Neural progenitor cell (in vitro differentiated cells): ENCODE data around the gene LIPC. TPM values are rescaled to one million over a fixed set of nuclear protein-coding genes. Genes with fewer than 3 reads are reported as not detected.

ENCODE experiments used
- DNase-seq: peaks from one replicate; pipeline ENCODE4 v3.0.0-alpha.2; 2016; ENCODE audit warnings: low spot score
- H2AFZ ChIP-seq: fragments of 200-600 bp; sonication (generic); replicated peaks from 2 replicates; pipeline ENCODE4 v1.6.1; 2016; ENCODE audit warnings: antibody characterized with exemption
- H3F3A ChIP-seq: fragments of 200-600 bp; sonication (generic); 2 replicates; pipeline ENCODE4 v1.6.1; 2016; ENCODE audit warnings: antibody characterized with exemption, low read depth
- H3K27ac ChIP-seq: fragments of 200-600 bp; sonication (generic); 2 replicates; pipeline ENCODE4 v1.5.1; 2016; ENCODE audit warnings: mild to moderate bottlenecking
- H3K27me3 ChIP-seq: fragments of 200-600 bp; sonication (generic); 2 replicates; pipeline ENCODE4 v1.6.1; 2016; ENCODE audit warnings: mild to moderate bottlenecking, moderate library complexity
- H3K36me3 ChIP-seq: fragments of 200-600 bp; sonication (generic); 2 replicates; pipeline ENCODE4 v1.5.1; 2016
- H3K4me1 ChIP-seq: fragments of 200-600 bp; sonication (generic); 2 replicates; pipeline ENCODE4 v1.6.1; 2016; ENCODE audit warnings: mixed run types
- H3K4me2 ChIP-seq: fragments of 200-600 bp; sonication (generic); 2 replicates; pipeline ENCODE4 v1.6.1; 2016
- H3K4me3 ChIP-seq: fragments of 200-600 bp; sonication (generic); 2 replicates; pipeline ENCODE4 v1.5.1; 2016
- H3K79me2 ChIP-seq: fragments of 200-600 bp; sonication (generic); 2 replicates; pipeline ENCODE4 v1.6.1; 2016; ENCODE audit warnings: low read depth
- H3K9ac ChIP-seq: fragments of 200-600 bp; sonication (generic); 2 replicates; pipeline ENCODE4 v1.6.1; 2016
- H3K9me3 ChIP-seq: fragments of 200-600 bp; sonication (generic); 2 replicates; pipeline ENCODE4 v1.5.1; 2016; ENCODE audit warnings: low read depth
- H4K20me1 ChIP-seq: fragments of 200-600 bp; sonication (generic); 2 replicates; pipeline ENCODE4 v1.6.1; 2016; ENCODE audit warnings: low read depth
- H3K27ac Mint-ChIP-seq: 3 replicates; pipeline ENCODE4 v1.8.0; 2021; ENCODE audit warnings: mixed read lengths
- H3K27me3 Mint-ChIP-seq: 2 replicates; pipeline ENCODE4 v1.8.0; 2022; ENCODE audit warnings: low read depth, mild to moderate bottlenecking, inconsistent platforms, moderate library complexity, mixed read lengths; ENCODE audit not compliant: insufficient read depth
- H3K36me3 Mint-ChIP-seq: 3 replicates; pipeline ENCODE4 v1.8.0; 2021; ENCODE audit warnings: mixed read lengths
- H3K4me1 Mint-ChIP-seq: 3 replicates; pipeline ENCODE4 v1.8.0; 2021; ENCODE audit warnings: mixed read lengths
- H3K4me3 Mint-ChIP-seq: 3 replicates; pipeline ENCODE4 v1.8.0; 2021; ENCODE audit warnings: mild to moderate bottlenecking, moderate library complexity, mixed read lengths
- H3K9me3 Mint-ChIP-seq: 3 replicates; pipeline ENCODE4 v1.8.0; 2020; ENCODE audit warnings: mixed read lengths
- EZH2 ChIP-seq: fragments of 200-600 bp; sonication (generic); IDR thresholded peaks from 2 replicates; pipeline ENCODE4 v1.6.1; 2017; ENCODE audit warnings: antibody characterized with exemption, mild to moderate bottlenecking, moderate library complexity
- EZH2phosphoT487 ChIP-seq: fragments of 200-600 bp; sonication (generic); IDR thresholded peaks from 2 replicates; pipeline ENCODE4 v1.6.1; 2017; ENCODE audit warnings: antibody characterized with exemption
- total RNA-seq: library from RNA; depleted of rRNA; stranded (reverse); fragments of >200 nt; gene quantifications from 2 replicates; pipeline ENCODE4 v1.2.3, GENCODE V29; 2015; ENCODE audit warnings: low replicate concordance
- TF ChIP-seq, protein P1 (sequence below): fragments of 200-600 bp; sonication (generic); IDR thresholded peaks from 2 replicates; pipeline ENCODE4 v1.5.1; 2017; ENCODE audit warnings: antibody characterized with exemption, mild to moderate bottlenecking

Gene LIPC
- total RNA-seq, 1 donor from 2014 or later, result not detected

DNA sequence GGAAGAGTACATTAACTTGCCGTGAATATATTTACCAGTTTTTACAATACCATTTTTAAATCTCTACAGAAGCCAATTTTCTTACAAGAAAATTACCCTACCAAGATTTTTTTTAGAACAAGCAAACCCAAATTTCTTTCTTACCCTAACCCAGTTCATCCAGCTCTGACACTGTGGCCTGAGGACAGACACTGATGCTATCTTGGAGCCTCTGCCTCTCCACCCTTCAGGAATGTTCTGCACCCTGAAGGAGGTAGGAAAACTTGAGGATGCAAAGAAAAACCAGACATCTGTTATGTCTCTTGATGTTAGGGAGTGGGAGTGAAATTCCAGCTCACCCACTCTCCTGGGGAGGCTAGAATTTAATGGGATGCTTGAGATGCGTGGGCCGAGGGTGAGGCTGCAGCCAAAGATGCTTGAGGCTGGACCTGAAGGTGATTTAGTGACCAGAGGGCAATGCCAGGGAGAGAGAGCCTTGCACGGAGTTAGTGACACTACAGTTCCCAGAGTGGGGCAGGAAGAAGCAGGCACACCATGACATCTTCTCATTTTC is 69.9 kb downstream of the LIPC start:
- H2AFZ ChIP-seq, result no peak overlapping the region
- no peaks in the 10 kb centered on the region for H3F3A ChIP-seq
- no peaks in the 10 kb centered on the region for H4K20me1 ChIP-seq
- H3K9ac ChIP-seq, result no peak overlapping the region
- DNase-seq, result no peak
- Mint-ChIP-seq H3K4me1 (peaks cover 10% of the 10 kb centered on the region), H3K27me3 (peaks cover 3% of the 10 kb centered on the region), H3K4me3 (no peak overlapping the region), H3K27ac (no peak overlapping the region), H3K36me3 (no peaks in the 10 kb centered on the region), H3K9me3 (peaks cover 2% of the 10 kb centered on the region)
- H3K36me3 ChIP-seq, result no peaks in the 10 kb centered on the region
- no peaks in the 10 kb centered on the region for H3K9me3 ChIP-seq
- H3K4me1 ChIP-seq, result no peaks in the 10 kb centered on the region
- no peaks in the 10 kb centered on the region for H3K27me3 ChIP-seq
- H3K27ac ChIP-seq, result no peak overlapping the region
- no peak overlapping the region for H3K4me3 ChIP-seq
- H3K79me2 ChIP-seq, result no peaks in the 10 kb centered on the region
- TF ChIP-seq, protein P1, sequence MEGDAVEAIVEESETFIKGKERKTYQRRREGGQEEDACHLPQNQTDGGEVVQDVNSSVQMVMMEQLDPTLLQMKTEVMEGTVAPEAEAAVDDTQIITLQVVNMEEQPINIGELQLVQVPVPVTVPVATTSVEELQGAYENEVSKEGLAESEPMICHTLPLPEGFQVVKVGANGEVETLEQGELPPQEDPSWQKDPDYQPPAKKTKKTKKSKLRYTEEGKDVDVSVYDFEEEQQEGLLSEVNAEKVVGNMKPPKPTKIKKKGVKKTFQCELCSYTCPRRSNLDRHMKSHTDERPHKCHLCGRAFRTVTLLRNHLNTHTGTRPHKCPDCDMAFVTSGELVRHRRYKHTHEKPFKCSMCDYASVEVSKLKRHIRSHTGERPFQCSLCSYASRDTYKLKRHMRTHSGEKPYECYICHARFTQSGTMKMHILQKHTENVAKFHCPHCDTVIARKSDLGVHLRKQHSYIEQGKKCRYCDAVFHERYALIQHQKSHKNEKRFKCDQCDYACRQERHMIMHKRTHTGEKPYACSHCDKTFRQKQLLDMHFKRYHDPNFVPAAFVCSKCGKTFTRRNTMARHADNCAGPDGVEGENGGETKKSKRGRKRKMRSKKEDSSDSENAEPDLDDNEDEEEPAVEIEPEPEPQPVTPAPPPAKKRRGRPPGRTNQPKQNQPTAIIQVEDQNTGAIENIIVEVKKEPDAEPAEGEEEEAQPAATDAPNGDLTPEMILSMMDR, result no peak
- TF ChIP-seq EZH2phosphoT487 (no peak), EZH2 (no peak)
- no peak overlapping the region for H3K4me2 ChIP-seq

DNA sequence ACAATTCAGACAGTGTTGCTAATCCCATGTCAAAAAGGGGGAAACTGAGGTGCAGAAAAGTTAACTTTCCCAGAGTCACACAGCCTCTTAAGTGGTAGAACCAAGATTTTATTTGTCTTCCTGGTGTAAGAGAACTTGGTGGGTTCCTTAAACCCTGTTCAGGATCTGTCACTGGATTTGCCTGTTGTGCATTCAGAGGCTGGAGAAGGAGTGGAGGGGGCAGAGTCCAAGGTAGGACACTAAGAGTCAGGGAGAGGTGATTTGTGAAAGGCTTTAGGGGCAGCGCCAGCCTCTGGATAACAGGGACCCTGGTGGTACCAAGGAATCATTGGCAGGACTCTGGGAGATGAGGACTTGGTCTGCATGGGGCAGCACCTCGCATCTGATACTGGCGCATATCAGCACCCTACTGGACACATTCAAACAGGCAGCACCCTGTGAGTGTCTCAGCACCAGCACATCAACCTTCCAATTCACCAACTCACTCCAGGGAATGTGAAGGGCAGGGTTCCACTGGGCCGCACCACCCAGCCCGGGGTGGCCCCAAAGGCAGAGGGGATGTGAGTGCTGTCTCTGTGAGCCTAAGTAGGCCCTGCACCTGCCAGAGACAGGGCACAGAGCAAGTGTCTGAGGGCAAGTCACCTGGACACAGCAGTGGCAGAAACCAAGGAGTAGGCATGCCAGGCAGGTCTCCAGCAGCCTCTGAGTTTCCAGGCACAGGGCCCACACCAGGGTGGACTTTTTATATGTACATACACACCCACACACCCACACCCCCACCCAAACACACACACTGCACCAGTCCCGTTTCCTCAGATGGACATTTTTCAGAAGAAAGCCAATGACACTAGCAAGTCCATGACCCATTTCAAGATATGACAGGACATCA is 71.6 kb downstream of the LIPC start:
- Histone ChIP-seq H3K27me3 (no peaks in the 10 kb centered on the region), H3K4me2 (no peak overlapping the region), H3K9me3 (no peaks in the 10 kb centered on the region), H2AFZ (no peak overlapping the region), H3F3A (no peaks in the 10 kb centered on the region), H3K79me2 (no peaks in the 10 kb centered on the region), H3K4me1 (no peaks in the 10 kb centered on the region), H3K27ac (no peak overlapping the region), H3K36me3 (no peaks in the 10 kb centered on the region), H3K9ac (no peak overlapping the region), H3K4me3 (no peak overlapping the region), H4K20me1 (no peaks in the 10 kb centered on the region)
- TF ChIP-seq, protein P1, result no peak
- TF ChIP-seq EZH2 (no peak), EZH2phosphoT487 (no peak)
- H3K9me3 Mint-ChIP-seq, result no peaks in the 10 kb centered on the region
- no peak overlapping the region for H3K27ac Mint-ChIP-seq
- peaks cover 10% of the 10 kb centered on the region for H3K4me1 Mint-ChIP-seq
- H3K4me3 Mint-ChIP-seq, result no peak overlapping the region
- no peak for DNase-seq
- H3K27me3 Mint-ChIP-seq, result peaks cover 5% of the 10 kb centered on the region
- no peaks in the 10 kb centered on the region for H3K36me3 Mint-ChIP-seq

DNA sequence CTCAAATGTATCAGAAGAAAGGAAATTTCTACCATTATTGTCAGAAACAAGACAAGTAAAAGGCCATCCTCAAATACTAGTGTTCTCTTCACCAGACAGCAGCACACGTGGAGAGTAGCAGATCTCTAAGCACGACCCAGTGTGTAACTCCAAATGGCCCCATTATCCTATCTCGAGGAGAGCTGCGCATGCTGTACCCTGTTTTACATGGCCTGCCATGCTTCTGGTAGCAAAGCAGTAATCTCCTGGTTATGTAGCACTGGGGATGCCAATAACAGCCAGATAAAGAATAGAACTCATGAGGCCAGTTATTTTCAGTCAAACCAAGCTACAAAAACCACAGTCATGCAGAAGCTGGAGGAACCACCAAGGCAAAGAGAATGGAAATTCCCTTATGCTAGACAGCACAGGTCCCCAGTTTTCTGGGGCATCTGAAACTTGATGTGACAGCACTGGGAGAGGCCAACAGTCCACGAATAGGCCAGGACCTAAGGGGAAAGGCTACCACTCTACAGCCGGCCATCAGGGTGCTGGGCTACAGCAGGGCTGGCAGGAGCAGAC is 73.0 kb downstream of the LIPC start:
- Histone ChIP-seq H3K4me1 (no peaks in the 10 kb centered on the region), H3K36me3 (no peaks in the 10 kb centered on the region), H3K27me3 (no peaks in the 10 kb centered on the region), H2AFZ (no peak overlapping the region), H3K79me2 (no peaks in the 10 kb centered on the region), H3K9ac (no peak overlapping the region), H3K27ac (no peak overlapping the region), H3K9me3 (no peaks in the 10 kb centered on the region), H3F3A (no peaks in the 10 kb centered on the region), H3K4me3 (no peak overlapping the region), H3K4me2 (no peak overlapping the region), H4K20me1 (no peaks in the 10 kb centered on the region)
- Mint-ChIP-seq H3K4me3 (no peak overlapping the region), H3K4me1 (no peaks in the 10 kb centered on the region), H3K27me3 (peaks cover 5% of the 10 kb centered on the region), H3K9me3 (no peaks in the 10 kb centered on the region), H3K27ac (no peak overlapping the region), H3K36me3 (no peaks in the 10 kb centered on the region)
- no peak for TF ChIP-seq EZH2phosphoT487
- DNase-seq, result no peak
